ENCODE results near the gene PREB. TPM values are rescaled to one million over a fixed set of nuclear protein-coding genes. Genes with fewer than 3 reads are reported as not detected.

PREB gene
- total RNA-seq, 1 experiment from 2014 or later: 52.7 TPM

GRCh38 chr2:27097341-27097740 is 37.1 kb downstream of the PREB start:
- intact Hi-C loops (cut with micrococcal nuclease; ENCODE audit: unreplicated experiment): loop anchor here (5.0 kb wide), 1 partner anchor 205 kb away; no protein-coding TSS in a partner anchor
- ChIA-PET POLR2A (ENCODE audit: low non-redundant PET) (no interaction called here), CTCF (no interaction called here)
- Histone ChIP-seq H3K36me3 (ENCODE audit: insufficient read depth, low read length, poor library complexity, severe bottlenecking) (peaks cover 3% of the 10 kb centered on the region), H3K4me1 (ENCODE audit: insufficient read depth, low read length, poor library complexity, severe bottlenecking) (no peaks in the 10 kb centered on the region), H3K4me3 (ENCODE audit: low read depth, low read length, poor library complexity, severe bottlenecking) (no peak overlapping the region), H3K27me3 (replicated peaks; ENCODE audit: insufficient read depth, low read depth, low read length, poor library complexity) (no peaks in the 10 kb centered on the region), H3K27ac (ENCODE audit: low read depth, low read length, poor library complexity, severe bottlenecking) (no peak overlapping the region), H3K9me3 (ENCODE audit: low read depth, low read length, poor library complexity, severe bottlenecking) (no peaks in the 10 kb centered on the region)
- TF ChIP-seq CTCF (conservative IDR thresholded peaks at IDR 0.05; ENCODE audit: low read depth, low read length): no peak
- TF ChIP-seq EZH2 (IDR thresholded peaks at IDR 0.05; ENCODE audit: borderline replicate concordance, low read depth, low read length, poor library complexity, severe bottlenecking): no peak
- BruUV-seq (replicated peaks): no TSS peak
- DNase-seq (ENCODE audit: low spot score): no peak

- BruUV-seq (replicated peaks): no TSS peak
- no peak for DNase-seq (ENCODE audit: low spot score)
- ChIA-PET CTCF (no interaction called here), POLR2A (ENCODE audit: low non-redundant PET) (no interaction called here)
- intact Hi-C loops (cut with micrococcal nuclease; ENCODE audit: unreplicated experiment): loop anchor here (5.0 kb wide), 1 partner anchor 205 kb away; no protein-coding TSS in a partner anchor
- Histone ChIP-seq H3K27me3 (replicated peaks; ENCODE audit: insufficient read depth, low read depth, low read length, poor library complexity) (no peaks in the 10 kb centered on the region), H3K27ac (ENCODE audit: low read depth, low read length, poor library complexity, severe bottlenecking) (no peak overlapping the region), H3K4me3 (ENCODE audit: low read depth, low read length, poor library complexity, severe bottlenecking) (no peak overlapping the region), H3K36me3 (ENCODE audit: insufficient read depth, low read length, poor library complexity, severe bottlenecking) (peaks cover 3% of the 10 kb centered on the region), H3K4me1 (ENCODE audit: insufficient read depth, low read length, poor library complexity, severe bottlenecking) (no peaks in the 10 kb centered on the region), H3K9me3 (ENCODE audit: low read depth, low read length, poor library complexity, severe bottlenecking) (no peaks in the 10 kb centered on the region)
- TF ChIP-seq EZH2 (IDR thresholded peaks at IDR 0.05; ENCODE audit: borderline replicate concordance, low read depth, low read length, poor library complexity, severe bottlenecking) (no peak), CTCF (conservative IDR thresholded peaks at IDR 0.05; ENCODE audit: low read depth, low read length) (no peak)
Measured at GRCh38 chr2:27096748-27097297, 37.6 kb downstream of the PREB start.

- DNase-seq (ENCODE audit: low spot score): peak; percentile 73
- no TSS peak for BruUV-seq (replicated peaks)
- peaks cover 3% of the 10 kb centered on the region for H3K36me3 ChIP-seq (ENCODE audit: insufficient read depth, low read length, poor library complexity, severe bottlenecking)
- H3K4me1 ChIP-seq (ENCODE audit: insufficient read depth, low read length, poor library complexity, severe bottlenecking): no peaks in the 10 kb centered on the region
- peak overlapping the region; percentile 10 for H3K4me3 ChIP-seq (ENCODE audit: low read depth, low read length, poor library complexity, severe bottlenecking)
- intact Hi-C loops (cut with micrococcal nuclease; ENCODE audit: unreplicated experiment): loop anchor here (5.0 kb wide), 1 partner anchor 206 kb away; no protein-coding TSS in a partner anchor
- TF ChIP-seq EZH2 (IDR thresholded peaks at IDR 0.05; ENCODE audit: borderline replicate concordance, low read depth, low read length, poor library complexity, severe bottlenecking) (no peak), CTCF (conservative IDR thresholded peaks at IDR 0.05; ENCODE audit: low read depth, low read length) (no peak)
- ChIA-PET POLR2A (ENCODE audit: low non-redundant PET) (no interaction called here), CTCF (no interaction called here)
- H3K9me3 ChIP-seq (ENCODE audit: low read depth, low read length, poor library complexity, severe bottlenecking): no peaks in the 10 kb centered on the region
- no peaks in the 10 kb centered on the region for H3K27me3 ChIP-seq (replicated peaks; ENCODE audit: insufficient read depth, low read depth, low read length, poor library complexity)
- H3K27ac ChIP-seq (ENCODE audit: low read depth, low read length, poor library complexity, severe bottlenecking): no peak overlapping the region
Measured at GRCh38 chr2:27095745-27096651, 38.4 kb downstream of the PREB start.

Measured in A673 (cell line).